Cardiac septum (tissue), 1 donor: ENCODE results near the gene TESK2. TPM values are rescaled to one million over a fixed set of nuclear protein-coding genes. Genes with fewer than 3 reads are reported as not detected.
"Not testable (repeated sequence)": the region's sequence is repeated elsewhere in the genome, so short reads cannot be mapped to it uniquely, and the experiment has no call there.

Experiments used
- DNase-seq: peaks from one replicate; pipeline ENCODE4 v3.0.0-alpha.2; 2020; ENCODE audit warnings: low spot score
- intact Hi-C: fragments of 100-400 bp; cut with DNase I; formaldehyde crosslinking; loops from one replicate; pipeline ENCODE4 v1.14.0; 2022
- total RNA-seq: library from RNA; stranded (reverse); fragmentation: NEBNext Ultra II Directional; extraction: Animal tissue kit (Norgen Biotek cat#: 25700); gene quantifications from one replicate; pipeline ENCODE4 v1.2.1, GENCODE V29; 2021
- donor health status: DM: no; HTN: no; CAD: no.

The TESK2 gene
- total RNA-seq, 1 donor from 2014 or later: 1.0 TPM

DNA sequence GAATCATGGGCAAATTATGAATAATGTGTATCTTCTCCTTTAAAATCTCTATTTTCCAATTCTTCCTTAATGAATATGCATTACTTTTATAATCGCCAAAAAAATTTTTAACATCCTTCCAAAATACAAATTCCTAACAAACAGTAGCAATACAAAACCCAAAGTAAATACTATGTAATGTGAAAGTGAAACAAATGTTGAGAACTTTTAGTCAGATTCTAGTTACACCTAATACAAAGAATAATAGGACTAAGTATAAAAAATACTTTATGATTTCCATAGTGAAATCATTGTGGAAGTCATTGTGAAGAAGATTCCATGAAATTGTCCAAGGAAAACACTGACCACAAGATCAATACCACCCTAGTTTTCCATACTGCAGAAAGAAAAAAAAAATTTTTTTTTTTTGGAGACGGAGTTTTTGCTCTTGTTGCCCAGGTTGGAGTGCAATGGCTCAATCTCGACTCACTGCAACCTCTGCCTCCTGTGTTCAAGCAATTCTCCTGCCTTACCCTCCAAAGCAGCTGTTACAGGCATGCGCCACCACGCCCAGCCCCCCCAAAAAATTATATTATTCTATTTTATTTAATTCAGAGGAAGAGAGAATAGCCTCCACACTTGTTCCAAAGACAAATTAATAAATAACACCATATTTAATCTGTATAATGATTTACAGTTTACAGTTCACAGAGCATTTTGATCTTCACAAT lies 11.8 kb downstream of the TESK2 start:
- DNase-seq: no peak
- intact Hi-C loops: no loop called here

DNA sequence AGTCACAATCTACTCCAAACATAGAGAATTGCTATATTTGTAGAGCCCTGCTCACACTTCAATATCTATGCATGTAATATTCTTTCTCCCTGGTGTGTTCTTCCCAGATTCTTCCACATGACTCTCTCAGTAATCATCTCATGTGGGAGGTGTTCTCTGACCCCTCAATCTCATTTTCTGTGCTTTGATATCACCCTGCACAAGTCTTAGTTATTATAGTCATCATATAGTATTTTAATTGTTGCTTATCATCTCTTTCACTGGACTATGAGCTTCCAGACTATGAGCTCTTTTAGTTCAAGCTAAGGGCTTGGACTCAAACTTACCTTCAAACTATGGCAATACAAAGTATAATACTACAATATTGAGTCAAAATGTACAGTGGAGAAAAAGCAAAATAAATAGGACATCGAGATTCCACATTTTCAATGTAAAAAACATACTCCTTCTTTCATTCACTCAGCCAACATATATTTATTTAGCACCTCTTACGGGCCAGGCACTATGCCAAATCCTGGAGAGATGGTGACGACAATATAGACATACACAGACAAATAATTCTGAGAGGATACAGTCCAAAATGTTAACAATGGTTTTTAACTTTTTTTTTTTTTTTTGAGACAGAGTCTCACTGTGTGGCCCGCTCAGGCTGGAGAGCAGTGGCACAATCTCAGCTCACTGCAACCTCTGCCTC lies 12.7 kb downstream of the TESK2 start:
- no peak for DNase-seq
- intact Hi-C loops: no loop called here

DNA sequence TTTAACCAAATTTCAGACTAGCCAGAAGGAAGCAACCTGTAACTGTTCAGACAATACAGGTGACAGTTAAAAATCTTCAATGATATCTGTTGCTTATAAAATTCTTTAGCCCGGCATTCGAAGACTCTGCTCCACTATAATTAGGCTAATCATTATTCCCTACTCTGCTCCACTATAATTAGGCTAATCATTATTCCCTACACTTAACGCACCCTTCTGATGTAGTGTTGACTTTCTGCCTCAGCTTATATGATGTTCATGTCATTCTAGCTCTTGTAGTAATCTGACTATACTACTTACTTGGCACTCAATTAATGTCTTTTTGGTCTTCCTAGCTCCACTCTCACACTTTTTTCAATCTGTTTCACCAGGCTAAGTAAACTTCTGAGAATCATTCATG lies 13.3 kb downstream of the TESK2 start:
- DNase-seq: no peak
- intact Hi-C loops: no loop called here

DNA sequence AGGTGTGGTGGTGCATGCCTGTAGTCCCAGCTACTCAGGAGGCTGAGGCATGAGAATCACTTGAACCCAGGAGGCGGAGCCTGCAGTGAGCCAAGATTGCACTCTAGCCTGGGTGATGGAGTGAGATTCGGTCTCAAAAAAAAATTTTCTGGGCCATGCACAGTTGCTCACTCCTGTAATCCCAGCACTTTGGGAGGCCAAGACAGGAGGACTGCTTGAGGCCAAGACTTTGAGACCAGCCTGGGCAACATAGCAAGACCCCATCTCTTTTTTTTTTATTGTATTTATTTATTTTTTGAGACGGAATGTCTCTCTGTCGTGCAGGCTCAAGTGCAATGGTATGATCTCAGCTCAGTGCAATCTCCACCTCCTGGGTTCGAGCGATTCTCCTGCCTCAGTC lies 16.8 kb downstream of the TESK2 start:
- intact Hi-C loops, DNase-seq: not testable (repeated sequence)

DNA sequence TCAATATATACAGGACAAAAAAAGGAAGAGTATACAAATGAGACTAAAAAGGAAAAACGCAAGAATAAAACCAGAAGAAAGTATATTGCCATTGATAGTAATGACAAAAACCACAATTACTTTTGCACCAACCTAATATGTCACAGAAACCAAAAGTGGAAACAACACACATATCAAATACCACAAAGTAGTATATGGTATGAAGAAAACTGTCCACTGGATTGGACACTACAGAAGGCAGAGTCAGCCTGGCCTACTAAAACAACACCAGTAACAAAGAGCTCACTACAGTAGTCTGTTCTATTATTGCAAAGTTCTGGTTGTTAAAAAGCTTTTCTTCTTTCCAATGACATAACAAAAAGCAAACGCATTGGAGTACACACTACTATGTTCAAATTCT lies 17.7 kb downstream of the TESK2 start:
- DNase-seq: no peak
- intact Hi-C loops: no loop called here

DNA sequence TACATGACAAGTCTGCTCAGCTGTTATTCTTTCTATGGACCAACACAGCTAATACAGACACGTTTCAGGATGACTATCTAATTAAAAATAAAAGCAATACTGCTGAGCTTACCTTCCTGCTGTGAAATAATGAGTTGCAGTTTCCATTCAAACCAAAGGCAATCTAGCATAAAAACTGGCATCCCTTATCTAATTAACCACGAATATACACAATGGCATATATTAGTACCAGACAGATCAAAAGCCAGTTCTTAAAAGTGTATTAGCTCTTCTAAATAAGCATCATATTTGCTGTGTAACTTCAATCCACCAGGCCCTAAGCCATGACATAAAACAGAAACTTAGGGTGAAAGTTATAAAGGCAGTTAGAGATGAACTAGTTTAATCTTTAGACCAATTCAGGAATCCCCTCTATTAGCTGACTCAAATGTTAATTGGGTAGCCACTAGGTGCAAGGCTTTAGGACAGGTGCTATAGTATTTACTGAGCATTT lies 20.6 kb downstream of the TESK2 start:
- DNase-seq: no peak
- intact Hi-C loops: no loop called here

DNA sequence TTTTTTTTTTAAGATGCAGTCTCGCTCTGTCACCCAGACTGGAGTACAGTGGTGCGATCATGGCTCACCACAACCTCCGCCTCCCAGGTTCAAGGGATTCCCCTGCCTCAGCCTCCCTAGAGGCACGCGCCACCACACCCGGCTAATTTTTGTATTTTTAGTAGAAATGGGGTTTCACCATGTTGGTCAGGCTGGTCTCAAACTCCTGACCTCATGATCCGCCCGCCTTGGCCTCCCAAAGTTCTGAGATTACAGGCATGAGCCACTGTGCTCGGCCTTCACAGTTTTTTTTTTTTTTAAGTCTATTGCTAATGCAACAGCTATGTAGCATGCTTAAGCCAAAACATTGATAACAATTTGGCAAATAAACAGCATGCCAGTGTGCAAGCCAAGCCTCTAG lies 23.6 kb downstream of the TESK2 start:
- intact Hi-C loops, DNase-seq: not testable (repeated sequence)

DNA sequence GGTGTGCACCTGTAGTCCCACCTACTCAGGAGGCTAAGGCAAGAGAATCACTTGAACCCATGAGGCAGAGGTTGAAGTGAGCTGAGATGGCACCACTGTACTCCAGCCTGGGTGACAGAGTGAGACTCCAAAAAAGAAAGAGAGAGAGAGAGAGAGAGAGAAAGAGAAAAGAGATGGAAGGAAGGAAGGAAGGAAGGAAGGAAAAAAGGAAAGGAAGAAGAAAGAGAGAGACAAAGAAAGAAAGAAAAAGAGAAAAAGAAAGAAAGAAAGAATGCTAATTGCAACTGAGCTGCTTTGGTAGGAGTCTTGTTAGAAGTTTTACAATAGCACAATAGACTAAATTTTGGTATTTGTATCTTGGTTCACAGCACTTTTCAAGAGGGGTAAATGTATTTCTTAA lies 25.7 kb downstream of the TESK2 start:
- DNase-seq: no peak
- intact Hi-C loops: no loop called here

DNA sequence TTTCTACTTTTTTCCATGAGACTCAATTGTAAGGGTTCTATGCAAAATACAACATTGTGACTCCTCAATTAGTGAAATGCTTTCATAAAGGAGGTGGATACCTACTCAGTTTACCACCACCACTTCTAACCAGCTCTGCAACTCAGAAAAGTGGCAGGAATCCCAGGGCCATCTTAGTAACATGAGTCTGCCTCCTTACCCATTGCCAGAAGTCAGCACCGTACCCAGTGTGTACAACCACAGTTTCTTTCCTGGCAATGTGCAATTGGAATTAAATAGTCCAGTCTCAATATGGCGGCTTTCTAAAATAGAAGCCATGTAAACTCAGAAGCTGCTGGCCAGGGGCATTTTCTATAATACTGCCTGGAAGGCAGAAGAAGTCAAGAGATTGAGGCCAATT lies 32.1 kb downstream of the TESK2 start:
- DNase-seq: no peak
- intact Hi-C loops: no loop called here

DNA sequence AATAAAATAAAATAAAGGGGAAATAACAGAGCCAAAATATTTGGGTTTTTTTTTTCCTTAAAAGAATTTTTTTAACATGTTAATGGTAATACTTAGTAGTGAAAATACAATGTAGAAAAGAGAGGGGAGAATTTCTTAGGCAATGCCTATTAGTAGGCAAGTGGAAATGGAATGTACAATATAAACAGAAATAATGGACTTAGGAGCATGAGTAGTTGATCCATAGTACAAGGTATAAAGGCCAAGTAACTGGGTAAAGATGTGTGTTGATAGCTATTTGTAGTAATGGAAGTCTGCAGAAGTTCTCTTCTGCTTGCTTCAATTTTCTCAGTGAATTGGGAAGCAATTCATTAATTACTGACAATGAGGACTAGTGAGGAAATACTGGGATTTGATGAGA lies 34.4 kb downstream of the TESK2 start:
- no peak for DNase-seq
- intact Hi-C loops: no loop called here

DNA sequence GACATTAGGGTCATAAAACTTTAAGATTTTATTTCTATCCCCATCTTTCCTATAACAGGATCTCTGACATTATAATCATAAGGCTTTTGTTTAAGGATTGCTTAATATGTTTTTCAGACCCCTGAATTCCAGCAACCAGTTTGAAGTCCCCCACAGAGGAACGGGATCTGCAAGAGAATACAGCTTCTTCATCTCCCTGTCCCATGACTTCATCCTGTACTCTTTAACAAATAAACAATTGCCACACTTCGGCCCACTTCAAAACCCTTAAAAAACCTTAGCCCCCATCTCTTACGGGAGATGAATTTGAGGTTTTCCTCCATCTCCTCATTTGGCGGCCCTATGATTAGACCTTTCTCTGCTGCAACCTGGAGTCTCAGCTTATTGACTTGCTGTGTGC lies 35.8 kb downstream of the TESK2 start:
- intact Hi-C loops: no loop called here
- no peak for DNase-seq

DNA sequence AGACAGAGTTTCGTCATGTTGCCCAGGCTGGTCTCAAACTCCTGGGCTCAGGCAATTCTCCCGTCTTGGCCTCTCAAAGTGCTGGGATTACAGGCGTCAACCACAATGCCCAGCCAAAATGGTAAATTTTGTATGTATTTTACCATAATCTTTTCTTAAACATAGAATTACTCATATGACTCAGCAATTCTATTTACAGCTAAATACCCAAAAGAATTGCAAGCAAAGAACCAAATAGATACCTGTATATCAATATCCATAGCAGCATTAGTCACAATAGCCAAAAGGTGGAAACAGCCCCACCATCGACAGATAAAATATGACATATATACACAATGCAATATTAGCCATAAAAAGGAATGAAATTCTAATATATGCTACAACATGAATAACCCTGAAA lies 36.5 kb downstream of the TESK2 start:
- DNase-seq: no peak
- intact Hi-C loops: no loop called here

DNA sequence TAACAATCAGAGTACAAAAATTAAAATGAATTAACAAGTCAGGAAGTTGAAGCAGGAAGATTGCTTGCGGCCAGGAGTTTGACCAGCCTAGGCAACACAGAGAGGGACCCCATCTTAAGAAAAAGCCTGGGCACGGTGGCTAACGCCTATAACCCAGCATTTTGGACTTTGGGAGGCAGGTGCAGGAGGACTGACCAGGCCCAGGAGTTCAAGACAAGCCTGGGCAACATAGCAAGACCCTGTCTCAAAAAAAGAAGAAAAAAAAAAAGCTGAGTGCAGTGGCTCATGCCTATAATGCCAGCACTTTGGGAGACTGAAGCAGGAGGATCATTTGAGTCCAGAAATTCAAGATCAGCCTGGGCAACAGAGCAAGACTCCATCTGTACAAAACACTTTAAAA lies 38.5 kb downstream of the TESK2 start:
- no peak for DNase-seq
- intact Hi-C loops: no loop called here

DNA sequence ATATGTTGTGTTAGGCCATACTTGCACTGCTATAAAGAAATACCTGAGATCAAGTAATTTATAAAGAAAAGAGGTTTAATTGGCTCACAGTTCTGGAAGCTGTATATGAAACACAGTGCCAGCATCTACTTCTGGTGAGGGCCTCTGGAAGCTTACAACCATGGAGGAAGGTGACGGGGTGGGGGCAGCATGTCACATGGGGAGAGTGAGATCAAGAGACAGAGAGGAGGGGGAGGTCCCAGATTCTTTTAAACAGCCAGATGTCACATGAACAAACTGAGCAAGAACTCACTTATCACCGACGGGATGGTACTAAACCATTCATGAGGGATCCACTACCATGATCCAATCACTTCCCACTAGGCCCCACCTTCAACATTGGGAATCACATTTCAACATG lies 42.6 kb downstream of the TESK2 start:
- intact Hi-C loops: no loop called here
- DNase-seq: no peak

DNA sequence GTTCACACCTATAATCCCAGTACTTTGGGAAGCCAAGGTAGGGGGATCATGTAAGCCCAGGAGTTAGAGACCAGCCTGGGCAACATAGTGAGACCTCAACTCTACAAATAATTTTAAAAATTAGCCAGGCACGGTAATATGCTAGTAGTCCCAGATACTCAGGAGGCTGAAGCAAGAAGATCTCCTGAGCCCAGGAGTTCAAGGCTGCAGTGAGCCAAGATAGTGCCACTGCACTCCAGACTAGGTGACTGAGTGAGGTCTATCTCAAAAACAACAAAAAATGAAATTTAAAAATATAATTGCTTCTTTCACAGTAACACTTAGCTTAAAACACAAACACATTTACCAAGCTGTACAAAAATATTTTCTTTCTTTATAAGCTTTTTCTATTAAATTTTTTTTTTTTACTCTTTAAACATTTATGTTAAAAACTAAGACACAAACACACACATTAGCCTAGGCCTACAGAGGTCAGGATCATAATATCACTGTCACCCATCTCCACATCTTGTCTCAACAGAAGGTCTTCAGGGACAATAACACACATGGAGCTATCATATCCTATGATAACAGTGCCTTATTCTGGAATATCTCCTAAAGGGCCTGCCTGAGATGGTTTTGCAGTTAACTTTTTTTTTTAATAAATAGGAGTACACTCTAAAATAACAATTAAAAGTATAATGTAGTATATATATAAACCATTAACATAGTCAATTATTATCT lies 43.9 kb downstream of the TESK2 start:
- DNase-seq: no peak
- intact Hi-C loops: no loop called here

DNA sequence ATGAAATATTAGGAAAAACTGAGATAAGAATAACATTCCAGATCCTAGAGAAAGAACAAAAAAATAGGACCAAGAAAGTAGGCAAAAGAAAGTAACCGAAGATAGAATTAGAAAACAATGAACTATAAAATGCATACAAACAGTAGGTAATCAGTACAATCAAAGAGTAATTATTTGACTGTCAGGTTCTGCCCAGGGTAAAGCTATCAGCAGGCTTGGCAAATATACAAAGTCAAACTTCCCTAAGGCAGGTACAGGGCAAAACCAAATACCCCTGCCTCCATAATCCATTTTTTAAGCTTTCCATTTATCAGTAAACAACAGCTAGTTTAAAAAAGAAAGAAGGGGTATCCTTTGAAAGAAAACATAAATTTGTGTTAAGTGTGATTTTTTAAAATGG lies 44.4 kb downstream of the TESK2 start:
- DNase-seq: no peak
- intact Hi-C loops: no loop called here

DNA sequence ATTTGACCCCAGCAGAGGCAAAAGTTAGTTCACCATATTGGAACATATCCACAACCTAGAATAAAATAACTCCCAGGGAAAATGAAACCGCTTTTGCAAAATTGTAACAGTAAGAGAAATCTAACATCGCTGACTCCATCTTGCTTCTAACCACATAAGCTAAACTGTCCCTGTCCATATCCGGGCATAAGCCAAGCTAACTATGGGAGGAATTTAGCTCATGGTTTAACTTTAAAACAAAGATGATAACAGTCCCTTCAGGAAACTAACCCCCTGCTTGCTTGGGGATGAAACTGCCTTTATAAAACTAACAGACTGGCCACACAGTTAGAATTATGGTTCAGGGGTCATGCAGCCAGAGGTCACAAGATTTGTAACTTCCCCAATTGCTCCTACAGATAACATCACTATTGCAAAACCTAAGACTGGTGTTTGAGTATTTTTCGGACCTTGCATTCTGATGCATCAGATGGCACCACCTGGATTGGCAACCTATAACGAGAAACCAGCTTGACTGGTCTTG lies 46.3 kb downstream of the TESK2 start:
- intact Hi-C loops: no loop called here
- DNase-seq: no peak

DNA sequence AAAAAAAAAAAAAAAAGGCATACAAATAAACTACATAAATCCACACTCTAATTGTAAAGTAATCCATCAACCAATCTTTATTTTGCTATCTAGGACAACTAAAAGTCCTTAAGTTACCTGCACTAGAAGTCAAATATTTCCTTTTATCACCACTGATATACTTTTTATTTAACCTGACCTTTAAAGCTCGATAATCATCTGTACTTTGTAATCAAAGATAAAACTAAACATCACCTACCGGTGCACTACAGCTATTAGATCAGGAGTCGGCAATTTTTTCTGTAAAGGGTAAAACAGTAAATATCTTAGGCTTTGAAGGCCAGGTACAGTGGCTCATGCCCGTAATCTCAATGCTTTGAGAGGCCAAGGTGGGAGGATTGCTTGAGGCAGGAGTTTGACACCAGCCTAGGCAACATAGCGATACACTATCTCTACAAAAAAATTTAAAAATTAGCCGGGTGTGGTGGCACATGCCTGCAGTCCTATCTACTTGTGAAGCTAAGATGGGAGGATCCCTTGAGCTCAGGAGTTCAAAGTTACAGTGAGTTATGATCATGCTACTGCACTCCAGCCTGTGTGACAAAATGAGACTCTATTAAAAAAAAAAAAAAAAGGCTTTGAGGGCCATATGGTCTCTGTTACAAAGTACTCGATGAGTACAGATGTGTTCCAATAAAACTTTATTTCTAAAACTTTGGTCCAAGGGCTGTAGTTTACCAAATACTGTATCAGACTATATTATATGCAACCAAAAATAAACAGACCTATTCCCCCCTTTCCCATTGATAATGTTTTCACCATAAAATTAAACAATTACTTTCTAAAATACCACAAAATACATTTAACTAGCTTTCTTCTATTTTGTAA lies 47.1 kb downstream of the TESK2 start:
- no peak for DNase-seq
- intact Hi-C loops: no loop called here

DNA sequence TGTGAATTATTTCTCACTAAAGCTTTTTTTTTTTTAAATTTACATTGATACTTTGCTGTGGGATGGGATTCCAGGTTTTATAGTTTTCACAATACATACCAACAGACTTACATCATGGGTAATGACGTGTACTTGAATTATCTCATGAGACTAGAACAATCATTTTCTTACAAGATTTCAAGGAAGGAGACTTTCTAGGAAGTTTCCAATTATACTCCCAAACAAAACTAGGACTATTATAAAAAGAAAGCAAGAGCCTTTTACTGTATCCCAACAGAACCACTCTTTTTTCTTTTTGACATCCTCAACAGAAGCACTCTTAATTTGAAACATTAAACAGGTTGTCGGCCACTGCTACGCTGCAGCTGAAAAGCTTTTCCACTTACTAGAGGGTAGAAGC lies 48.7 kb downstream of the TESK2 start:
- DNase-seq: no peak
- intact Hi-C loops: no loop called here

DNA sequence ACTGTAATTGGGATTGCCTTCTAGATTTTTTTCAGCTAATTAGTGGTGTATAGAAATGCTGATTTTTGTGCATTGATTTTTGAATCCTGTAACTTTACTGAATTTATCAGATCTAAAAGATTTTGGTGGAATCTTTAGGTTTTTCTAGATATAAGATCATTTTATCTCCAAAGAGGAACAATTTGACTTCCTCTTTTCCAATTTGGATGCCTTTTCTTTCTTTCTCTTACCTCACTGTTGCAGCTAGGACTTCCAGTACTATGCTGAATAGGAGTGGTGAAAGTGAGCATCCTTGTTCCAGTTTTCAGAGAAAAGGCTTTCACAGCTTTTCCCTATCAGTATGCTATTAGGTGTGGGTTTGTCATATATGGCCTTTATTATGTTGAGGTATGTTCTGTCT lies 53.6 kb downstream of the TESK2 start:
- intact Hi-C loops: no loop called here
- DNase-seq: no peak
